HG03457 (cell line): ENCODE data around the gene EPB41.
"Not testable (repeated sequence)": the region's sequence is repeated elsewhere in the genome, so short reads cannot be mapped to it uniquely, and the experiment has no call there.

Experiments
- ATAC-seq: cut with Tn5 transposase; IDR thresholded peaks from one replicate; pipeline ENCODE4 v1.9.1; 2021; ENCODE audit warnings: moderate number of reproducible peaks; ENCODE audit not compliant: unreplicated experiment

EPB41 gene

DNA sequence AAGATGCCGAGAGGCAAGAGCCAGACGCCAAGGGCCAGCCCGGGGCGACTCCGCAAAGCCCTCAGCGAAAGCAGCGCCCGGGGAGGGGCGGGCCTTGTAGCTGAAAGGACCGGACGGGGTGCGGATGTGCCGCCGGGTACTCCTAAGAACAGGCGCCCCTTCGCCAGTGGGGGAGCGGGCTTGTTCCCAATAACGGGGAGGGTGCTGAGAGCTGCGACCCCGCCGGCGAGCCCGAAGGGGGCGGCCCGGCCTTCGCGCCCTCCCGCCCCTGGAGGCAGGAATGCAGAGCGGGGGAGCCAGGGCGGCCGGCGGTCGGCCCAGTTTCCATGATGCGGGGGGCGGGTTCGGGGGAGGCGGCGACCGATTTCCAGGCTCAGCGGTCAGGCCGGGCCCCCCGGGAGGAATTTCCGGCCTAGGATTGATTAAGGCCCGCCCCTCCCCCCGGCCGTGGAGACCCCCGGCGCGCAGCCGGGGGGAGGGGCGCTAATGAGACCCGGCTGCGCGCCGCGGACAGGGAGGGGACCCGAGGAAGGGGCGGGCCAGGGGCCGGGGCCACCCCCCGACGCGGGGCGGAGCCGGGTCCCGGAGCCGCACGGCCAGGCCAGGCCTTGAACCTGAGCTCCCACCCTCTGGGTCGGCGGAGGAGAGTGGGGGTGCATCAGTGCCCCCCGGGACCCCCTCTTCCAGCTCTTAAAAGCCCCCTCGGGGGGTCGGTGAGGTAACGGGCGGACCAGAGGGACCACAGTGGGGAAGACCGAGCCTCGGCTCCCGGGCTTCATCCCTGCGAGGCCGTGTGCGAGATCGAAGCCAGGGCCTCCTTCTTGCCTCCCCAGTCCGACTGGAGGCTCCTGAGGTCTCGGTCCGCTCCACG, 210.2 kb downstream of the EPB41 start:
- ATAC-seq = no peak

DNA sequence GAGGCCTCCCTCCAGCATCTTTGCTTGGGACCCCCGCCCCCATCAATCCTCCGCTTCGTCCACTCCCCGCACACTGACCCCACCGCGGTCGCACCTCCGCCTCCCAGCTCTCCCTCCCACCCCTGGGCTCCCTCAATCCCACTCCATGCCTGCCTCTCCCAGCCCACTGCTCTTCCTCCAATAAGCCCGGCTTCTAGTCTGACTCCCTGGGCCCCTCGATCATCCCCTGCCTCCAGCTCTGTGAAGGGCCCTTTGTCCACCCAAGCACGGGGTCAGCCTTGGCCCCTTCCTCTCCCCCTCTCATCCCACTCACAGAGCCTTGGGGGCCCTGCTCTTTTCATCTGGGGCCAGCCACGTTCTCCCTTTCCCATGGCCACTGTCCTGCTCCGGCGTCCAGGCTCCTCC, 210.9 kb downstream of the EPB41 start:
- ATAC-seq = no peak

DNA sequence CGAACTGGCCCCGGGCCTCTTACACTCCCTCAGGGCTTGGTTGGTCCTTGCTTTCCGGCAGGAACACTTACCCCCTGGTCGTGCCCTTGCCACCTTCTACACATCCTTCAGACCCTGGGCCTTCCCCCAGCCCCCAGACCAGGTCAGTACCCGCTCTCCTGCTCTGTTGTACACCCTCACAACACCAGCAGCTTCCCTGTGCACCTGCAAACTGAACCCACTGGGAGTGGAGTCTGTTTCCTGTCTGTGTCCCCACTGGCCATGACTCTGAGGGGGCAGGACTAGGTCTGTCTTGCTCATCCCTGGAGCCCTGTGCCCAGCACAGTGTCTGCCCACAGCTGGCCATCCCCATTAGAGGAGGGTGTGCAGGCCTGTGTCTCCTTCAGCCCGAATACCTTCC, 211.4 kb downstream of the EPB41 start:
- no peak for ATAC-seq

DNA sequence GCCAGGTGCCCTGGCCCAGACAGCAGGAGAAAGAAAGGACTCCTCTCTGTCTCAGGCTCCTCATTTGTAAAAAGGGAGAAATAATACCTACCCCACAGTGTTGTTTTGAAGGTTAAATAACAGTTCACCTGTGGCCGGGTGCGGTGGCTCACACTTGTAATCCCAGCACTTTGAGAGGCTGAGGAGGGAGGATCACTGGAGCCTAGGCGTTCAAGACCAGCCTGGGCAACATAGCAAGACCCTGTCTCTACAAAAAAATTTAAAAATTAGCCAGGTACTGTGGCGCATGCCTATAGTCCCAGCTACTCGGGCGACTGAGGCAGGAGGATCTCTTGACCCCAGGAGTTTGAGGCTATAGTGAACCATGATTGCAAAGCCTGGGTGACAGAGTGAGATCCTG, 211.8 kb downstream of the EPB41 start:
- ATAC-seq = no peak

DNA sequence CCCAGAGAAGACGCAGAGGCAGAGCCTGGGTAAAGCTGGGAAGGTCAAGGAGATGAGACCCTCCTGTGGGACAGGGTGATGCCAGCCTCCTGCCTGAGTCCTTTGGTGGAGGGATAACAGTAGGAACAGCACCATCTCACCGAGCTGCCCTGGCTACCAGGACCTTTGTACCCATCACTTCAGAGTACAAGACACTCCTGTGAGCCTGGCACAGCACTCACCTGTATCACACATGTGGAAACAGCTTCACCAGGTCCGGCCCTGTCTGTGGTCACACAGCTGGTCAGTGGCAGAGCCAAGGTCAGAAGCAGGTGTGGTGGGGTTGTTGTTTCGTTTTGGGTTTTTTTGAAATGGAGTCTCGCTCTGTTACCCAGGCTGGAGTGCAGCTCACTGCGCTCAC, 214.4 kb downstream of the EPB41 start:
- no peak for ATAC-seq

DNA sequence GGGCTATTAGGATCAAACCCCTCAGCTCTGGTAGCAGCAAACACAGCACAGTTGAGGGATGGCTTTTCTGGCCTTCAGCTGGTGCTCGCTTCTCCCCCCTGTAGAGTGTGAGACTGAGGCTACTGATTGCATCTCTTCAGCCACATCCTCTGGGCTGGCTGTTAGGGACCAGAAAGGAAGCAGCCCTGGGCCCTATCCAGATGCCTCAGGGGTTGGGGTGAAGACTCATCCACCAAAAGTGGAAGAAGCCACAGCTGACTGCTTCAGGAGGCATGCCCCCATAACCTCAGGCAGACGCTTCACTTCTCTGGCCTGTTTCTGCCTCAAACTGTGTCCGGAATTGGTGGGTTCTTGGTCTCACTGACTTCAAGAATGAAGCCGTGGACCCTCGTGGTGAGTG, 215.5 kb downstream of the EPB41 start:
- no peak for ATAC-seq

DNA sequence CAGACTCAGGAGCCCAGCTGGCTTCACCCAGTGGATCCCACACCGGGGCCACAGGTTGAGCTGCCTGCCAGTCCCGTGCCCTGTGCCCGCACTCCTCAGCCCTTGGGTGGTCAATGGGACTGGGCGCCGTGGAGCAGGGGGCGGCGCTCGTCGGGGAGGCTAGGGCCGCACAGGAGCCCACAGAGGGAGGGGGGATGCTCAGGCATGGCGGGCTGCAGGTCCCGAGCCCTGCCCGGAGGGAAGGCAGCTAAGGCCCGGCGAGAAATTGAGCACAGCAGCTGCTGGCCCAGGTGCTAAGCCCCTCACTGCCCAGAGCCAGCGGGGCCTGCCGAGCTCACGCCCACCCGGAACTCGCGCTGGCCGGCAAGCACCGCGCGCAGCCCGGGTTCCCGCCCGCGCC, 216.7 kb downstream of the EPB41 start:
- not testable (repeated sequence) for ATAC-seq

DNA sequence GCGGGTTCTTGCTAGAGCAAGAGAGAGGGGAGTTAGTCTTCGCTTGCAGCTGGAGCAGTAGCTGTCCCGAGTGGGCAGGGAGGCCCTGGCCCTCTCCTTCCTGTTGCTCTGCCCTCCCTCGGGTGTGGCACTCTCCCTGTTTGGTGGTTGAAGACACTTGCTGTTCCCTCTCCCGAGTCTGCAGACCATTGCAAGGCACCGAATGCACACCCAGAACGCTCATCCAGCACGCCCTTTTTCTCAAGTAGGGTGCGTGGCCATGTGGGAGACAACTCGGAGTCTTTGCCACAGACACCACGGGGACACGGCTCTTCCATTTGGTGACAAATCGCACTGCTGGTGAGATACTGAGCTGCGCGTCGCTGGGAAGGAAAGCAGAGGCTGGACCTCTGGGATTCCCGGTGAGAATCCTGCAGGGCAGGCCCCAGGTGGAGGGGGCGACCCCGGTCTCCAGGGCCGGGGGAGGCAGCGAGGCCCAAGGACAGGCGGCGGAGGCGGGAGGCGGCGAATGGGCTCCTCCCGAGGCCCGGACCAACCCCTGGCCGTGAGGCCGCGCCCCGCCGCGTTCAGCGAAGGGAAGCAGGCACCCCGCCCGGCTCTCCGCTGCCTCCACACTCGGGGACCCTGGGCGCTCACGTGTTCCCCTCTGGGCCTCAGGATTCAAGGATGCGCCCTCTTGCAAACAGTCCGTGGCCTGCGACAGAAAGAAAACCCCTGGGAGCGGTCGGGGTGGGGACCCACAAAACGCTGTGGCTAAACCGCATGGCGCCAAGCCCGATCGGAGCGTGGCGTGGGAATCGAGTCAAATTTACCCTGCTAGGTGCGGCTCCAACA, 219.7 kb downstream of the EPB41 start:
- ATAC-seq = no peak

DNA sequence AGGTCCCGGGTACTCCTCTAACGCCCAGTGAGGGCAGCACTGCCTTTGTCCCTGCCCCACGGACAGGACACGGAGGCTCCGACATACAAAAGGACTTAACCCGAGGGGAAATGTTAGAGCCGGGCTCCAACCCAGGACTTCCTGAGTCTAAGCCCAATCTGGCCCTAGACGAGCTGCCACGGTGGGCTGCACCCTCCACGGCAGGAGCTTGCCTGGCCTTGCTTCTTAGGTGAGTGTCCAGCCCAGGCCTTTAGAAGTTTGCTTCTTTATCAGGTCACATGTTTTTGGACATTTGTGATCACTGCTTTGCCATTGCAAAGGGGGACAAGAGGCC, 220.3 kb downstream of the EPB41 start:
- ATAC-seq = no peak

DNA sequence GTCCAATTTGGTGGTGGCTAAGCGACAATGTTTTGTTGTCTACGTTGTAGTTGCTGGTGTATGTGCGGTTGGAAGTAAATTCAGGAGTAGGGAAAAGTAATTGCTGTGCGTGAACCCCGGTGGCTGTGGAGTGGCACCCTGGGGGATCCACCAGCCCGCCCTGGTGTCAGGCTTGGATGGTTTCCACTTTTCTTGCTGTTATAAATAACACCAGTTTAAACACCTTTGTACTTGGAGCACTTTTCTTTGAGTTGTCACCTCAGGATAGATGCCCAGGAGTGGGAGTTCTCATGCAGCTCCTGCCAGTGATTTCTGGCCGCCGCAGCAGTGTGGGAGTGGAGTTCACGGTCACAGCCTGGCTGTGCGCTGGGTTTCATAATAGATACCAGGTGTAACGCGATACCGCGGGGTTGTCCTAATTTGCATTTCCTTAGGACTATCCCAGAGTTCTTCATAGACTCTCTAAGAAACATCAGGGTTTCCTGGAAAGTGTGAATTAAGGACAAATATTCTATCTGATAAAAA, 222.1 kb downstream of the EPB41 start:
- no peak for ATAC-seq

DNA sequence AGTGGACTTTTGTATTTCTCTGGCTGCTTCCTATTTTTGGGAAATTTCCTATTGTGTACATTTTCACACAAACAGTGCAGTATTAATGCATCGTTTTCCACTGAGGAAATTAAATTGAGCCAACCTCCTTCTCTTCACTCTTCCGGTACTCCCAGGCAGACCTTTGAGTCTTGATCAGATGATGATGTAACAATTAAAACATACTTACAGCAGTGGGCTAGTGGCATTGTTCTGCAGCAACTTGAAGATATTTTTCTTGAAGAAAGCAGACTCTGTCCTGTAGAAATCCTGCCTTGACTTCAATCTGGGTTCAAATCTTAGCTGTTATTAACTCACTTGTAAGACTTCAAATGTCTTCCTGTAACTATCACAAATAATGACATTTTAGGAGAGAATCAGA, 228.3 kb downstream of the EPB41 start:
- ATAC-seq = no peak

DNA sequence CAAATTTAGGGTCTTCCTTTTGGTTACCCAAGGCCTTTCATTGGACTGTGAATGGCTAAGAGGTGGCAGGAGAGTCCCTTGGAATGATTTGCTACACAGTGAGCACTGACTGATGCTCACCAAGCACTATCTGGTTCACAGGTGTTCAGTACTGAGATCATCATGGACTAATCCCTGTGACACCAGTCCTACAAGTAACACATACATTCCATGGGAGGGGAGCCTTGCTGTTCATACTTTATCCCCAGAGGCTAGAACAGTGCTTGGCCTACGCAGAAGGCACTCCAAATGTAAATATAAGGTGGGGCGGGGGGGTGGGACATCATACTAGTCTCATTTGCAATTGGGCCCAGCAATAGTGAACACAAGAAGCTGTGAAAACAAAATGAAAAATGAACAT, 229.8 kb downstream of the EPB41 start:
- no peak for ATAC-seq

DNA sequence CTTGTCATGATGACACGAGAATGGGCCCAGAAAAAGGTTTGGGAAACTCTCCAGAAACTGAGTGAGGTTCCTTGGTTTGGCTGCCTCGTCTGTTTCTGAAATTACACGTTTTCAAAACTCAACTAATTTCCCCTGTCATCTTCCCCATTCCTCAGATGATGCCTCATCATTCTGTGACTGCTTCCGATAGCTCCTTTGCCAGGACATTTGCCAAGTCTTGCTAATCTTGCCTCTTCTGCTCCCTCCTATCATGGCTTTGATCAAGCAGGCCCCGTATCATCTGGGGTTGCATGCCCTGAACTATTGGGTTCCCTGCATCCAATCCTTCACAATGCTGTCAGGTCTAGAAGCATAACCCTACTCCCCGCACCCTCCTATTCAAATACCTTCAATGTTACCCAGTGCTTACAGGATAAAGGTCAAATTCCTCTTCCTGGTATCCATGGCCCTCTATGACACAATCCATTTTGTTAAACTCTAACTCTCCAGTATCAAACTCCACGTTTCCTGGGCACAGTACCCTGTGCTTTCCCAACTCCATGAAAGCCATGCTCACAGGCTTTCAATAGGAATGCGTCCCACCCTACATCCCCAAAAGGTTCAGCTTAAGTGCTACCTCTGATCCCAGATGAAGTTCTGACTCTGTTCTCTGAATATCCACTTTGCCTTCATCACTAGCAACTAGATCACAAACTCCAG, 231.5 kb downstream of the EPB41 start:
- no peak for ATAC-seq

DNA sequence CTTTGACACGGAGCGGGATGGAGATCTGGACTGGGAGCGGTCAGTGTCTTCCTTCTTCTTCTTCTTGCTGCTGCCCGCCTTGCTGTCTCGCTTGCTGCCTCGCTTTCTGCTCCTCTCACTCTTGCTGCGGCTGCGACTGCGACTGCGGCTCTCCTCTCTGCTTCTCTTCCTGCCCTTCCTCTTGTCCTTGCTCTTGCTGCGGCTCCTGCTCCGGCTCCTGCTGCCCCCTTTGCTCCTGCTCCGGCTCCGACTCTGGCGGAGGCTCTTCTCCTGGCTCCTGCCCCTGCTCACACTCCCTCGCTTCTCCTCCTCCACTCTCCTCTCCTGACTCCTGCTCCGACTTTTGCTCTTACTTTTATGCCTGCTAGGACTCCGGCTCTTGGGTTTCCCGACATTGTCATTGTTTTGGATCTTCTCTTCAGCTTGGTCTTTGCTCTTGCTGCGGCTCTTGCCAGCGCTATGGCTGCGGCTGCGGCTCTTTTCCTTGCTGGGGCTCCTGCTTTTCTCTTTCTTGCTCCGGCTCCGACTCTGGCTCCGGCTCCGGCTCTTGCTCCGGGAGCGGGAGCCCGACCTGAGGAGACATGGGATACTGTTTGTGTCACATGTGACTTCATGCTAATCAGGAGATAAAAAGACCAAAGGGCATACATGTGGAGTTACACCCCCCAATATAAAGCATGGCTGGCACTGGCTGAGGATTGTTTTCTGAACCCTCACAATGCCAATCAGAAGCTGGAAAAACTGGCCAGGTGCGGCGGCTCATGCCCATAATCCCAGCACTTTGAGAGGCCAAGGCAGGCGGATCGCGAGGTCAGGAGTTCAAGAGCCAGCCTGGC, 234.5 kb downstream of the EPB41 start:
- no peak for ATAC-seq

DNA sequence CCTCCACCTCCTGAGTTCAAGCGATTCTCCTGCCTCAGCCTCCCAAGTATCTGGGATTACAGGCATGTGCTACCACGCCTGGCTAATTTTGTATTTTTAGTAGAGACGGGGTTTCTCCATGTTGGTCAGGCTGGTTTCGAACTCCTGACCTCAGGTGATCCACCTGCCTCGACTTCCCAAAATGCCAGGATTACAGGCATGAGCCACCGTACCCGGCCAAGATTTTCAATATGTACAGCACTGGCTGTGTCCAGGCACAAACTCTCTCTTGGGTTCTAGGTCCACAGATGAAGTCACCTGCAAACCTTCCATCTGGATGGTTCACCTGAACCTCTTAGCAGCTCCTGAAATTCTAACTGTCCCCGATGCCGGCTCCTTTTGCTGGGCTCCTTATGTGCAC, 236.0 kb downstream of the EPB41 start:
- not testable (repeated sequence) for ATAC-seq

DNA sequence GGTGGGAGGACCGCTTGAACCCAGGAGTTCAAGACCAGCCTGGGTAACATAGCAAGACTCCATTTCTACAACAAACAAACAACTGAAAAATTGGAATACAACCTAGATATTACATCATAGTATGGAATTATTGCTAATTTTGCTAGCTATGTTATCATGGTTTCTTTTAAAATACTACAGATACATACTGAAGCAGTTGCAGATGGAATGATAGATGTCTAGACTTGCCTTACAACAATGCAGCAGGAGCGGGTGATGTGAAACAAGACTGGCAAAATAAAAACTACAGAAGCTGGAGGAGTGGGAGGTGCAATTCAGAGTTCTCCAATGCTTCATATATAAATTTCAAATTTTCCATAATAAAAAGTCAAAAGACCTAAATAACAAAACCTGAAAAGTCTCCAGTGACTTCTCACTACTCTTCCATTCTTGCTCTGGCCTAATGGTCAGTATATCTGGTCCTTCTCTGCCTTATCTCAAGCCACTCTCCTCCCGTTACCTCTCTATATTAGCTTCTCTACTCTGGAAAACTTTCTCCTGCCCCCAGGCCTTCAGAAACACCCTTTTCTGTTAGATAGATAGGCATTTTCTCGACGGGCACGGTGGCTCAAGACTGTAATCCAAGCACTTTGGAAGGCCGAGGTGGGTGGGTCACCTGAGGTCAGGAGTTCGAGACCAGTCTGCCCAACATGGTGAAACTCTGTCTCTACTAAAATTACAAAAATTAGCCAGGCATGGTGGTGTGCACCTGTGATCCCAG, 237.9 kb downstream of the EPB41 start:
- ATAC-seq = no peak

DNA sequence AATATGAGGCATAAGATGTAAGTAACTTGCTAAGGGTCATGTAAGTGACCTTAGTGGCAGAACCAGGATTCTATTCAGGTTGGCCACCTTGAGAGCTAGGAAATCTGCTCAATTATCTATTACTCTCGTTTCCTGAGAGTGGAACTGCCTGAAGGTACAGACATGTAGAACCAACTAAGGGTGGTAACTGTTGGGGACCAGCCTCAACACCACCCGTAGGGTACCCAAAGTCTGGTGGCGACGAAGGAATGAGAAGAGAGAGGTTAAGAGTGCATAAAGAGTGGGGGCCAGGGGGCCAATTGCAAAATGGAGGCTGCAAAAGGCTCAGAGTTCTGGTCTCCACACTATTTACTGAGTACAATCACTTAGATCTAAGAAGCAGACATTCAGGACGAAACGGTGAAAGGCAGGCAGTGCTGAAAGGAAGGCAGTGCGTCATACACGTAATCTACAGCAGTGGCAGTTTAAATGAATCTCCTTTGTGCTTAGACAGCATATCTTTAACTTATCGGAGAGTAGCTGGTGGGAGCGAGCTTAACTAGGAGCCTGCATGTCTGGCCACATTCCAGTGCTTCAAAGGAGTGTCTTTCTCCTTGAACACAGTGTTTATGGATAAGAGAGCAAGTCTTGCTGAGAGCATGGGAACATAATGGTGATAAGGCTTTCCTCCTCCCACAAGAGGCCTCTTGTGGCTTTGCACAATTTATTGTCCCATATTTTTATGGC, 242.3 kb downstream of the EPB41 start:
- no peak for ATAC-seq

DNA sequence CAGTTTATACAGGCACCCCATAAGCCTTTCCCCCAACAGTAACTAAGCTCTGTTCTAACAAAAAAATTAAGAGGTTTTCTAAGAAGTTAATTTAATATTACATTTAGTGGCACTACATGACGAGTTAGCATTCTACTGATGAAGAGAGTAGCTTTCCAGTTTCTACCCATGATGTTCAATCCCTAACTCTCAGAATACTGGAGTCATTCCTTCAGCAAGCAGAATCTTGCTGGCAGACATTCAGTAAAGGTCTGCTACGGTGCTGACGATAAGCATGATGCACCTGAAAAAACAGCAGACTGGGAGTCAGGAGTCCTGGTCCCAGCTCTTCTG, 242.9 kb downstream of the EPB41 start:
- no peak for ATAC-seq

DNA sequence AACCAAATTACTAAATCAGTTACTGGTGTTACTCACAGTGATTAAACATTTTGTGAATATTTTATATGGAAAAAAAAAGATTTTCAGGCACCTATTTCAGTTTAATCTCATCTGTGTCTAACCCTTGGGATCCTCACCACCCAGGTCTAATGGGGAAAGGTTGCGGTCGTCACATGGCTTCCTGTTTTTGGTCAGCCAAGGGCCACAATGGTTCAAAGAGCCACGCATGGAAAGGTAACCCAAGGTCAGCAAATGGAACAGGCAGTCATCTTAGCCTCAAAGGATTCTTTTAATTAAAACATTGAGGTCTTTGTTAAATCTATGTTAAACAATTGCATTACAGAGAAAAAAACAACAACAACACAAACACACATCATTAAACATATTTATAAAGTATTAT, 245.4 kb downstream of the EPB41 start:
- ATAC-seq = no peak
